ENCODE results near the gene PRND. TPM values are rescaled to one million over a fixed set of nuclear protein-coding genes. Genes with fewer than 3 reads are reported as not detected.
A peak's percentile ranks its signal among the peaks of the same experiment; 100 is the strongest.

The PRND gene
- total RNA-seq, result not detected

- no peaks in the 10 kb centered on the region for H3K9me3 Mint-ChIP-seq
- H3K27ac Mint-ChIP-seq, result no peak within 1 kb of the TSS
- no peak for ATAC-seq
- no peak for DNase-seq (ENCODE audit: low spot score in 2 of 2)
- no peaks in the 10 kb centered on the region for H3K36me3 Mint-ChIP-seq
Observed at GRCh38 chr20:4721719-4722118, at the start of gene PRND. PRND (plus strand) TSS chr20:4721909; CDS start chr20:4724552, 2,643 bp downstream.

GRCh38 chr20:4672948-4673347, 48.8 kb upstream of the PRND start:
- Mint-ChIP-seq H3K36me3 (no peaks in the 10 kb centered on the region), H3K9me3 (no peaks in the 10 kb centered on the region), H3K27ac (no peak overlapping the region)
- ATAC-seq (no peak), DNase-seq (ENCODE audit: low spot score in 2 of 2) (no peak)

GRCh38 chr20:4673371-4674001, 48.2 kb upstream of the PRND start:
- H3K36me3 Mint-ChIP-seq, result no peaks in the 10 kb centered on the region
- DNase-seq (ENCODE audit: low spot score in 2 of 2) (no peak), ATAC-seq (no peak)
- no peaks in the 10 kb centered on the region for H3K9me3 Mint-ChIP-seq
- H3K27ac Mint-ChIP-seq, result peak overlapping the region in 1 of 2 donors; percentile 6

- DNase-seq (ENCODE audit: low spot score in 2 of 2) (no peak), ATAC-seq (no peak)
- Mint-ChIP-seq H3K27ac (no peak overlapping the region), H3K36me3 (no peaks in the 10 kb centered on the region), H3K9me3 (no peaks in the 10 kb centered on the region)
Observed at GRCh38 chr20:4674672-4675071, 47.0 kb upstream of the PRND start.

- H3K9me3 Mint-ChIP-seq, result no peaks in the 10 kb centered on the region
- ATAC-seq, result no peak
- no peaks in the 10 kb centered on the region for H3K36me3 Mint-ChIP-seq
- DNase-seq (ENCODE audit: low spot score in 2 of 2), result no peak
- no peak overlapping the region for H3K27ac Mint-ChIP-seq
Observed at GRCh38 chr20:4677846-4678245, 43.9 kb upstream of the PRND start.

- no peak for ATAC-seq
- no peak for DNase-seq (ENCODE audit: low spot score in 2 of 2)
- Mint-ChIP-seq H3K36me3 (no peaks in the 10 kb centered on the region), H3K9me3 (no peaks in the 10 kb centered on the region), H3K27ac (no peak overlapping the region)
Observed at GRCh38 chr20:4681401-4681800, 40.3 kb upstream of the PRND start.

- ATAC-seq (no peak), DNase-seq (ENCODE audit: low spot score in 2 of 2) (no peak)
- H3K9me3 Mint-ChIP-seq, result no peaks in the 10 kb centered on the region
- no peak overlapping the region for H3K27ac Mint-ChIP-seq
- no peaks in the 10 kb centered on the region for H3K36me3 Mint-ChIP-seq
Observed at GRCh38 chr20:4681991-4682401, 39.7 kb upstream of the PRND start.

GRCh38 chr20:4682682-4683081, 39.0 kb upstream of the PRND start:
- Mint-ChIP-seq H3K27ac (no peak overlapping the region), H3K36me3 (peaks cover 0 to 5% of the 10 kb centered on the region in 2 donors), H3K9me3 (no peaks in the 10 kb centered on the region)
- ATAC-seq, result no peak
- no peak for DNase-seq (ENCODE audit: low spot score in 2 of 2)

- H3K36me3 Mint-ChIP-seq, result peaks cover 0 to 9% of the 10 kb centered on the region in 2 donors
- DNase-seq (ENCODE audit: low spot score in 2 of 2) (no peak), ATAC-seq (no peak)
- no peaks in the 10 kb centered on the region for H3K9me3 Mint-ChIP-seq
- H3K27ac Mint-ChIP-seq, result peak overlapping the region in 1 of 2 donors; percentile 96
Observed at GRCh38 chr20:4683261-4683660, 38.4 kb upstream of the PRND start.

- peaks cover 0 to 19% of the 10 kb centered on the region in 2 donors for H3K36me3 Mint-ChIP-seq
Observed at GRCh38 chr20:4684837-4685413, 36.8 kb upstream of the PRND start.

GRCh38 chr20:4685923-4686221, 35.8 kb upstream of the PRND start:
- Mint-ChIP-seq H3K27ac (peak overlapping the region; percentile 96 to 98), H3K36me3 (peaks cover 0 to 22% of the 10 kb centered on the region in 2 donors), H3K9me3 (no peaks in the 10 kb centered on the region)
- ATAC-seq (no peak), DNase-seq (ENCODE audit: low spot score in 2 of 2) (no peak)

More at GRCh38 chr20:4684837-4685413, 36.8 kb upstream of the PRND start:
- ATAC-seq (no peak), DNase-seq (ENCODE audit: low spot score in 2 of 2) (no peak)
- H3K27ac Mint-ChIP-seq, result peak overlapping the region; percentile 96 to 98
- no peaks in the 10 kb centered on the region for H3K9me3 Mint-ChIP-seq

GRCh38 chr20:4688305-4688704, 33.4 kb upstream of the PRND start:
- Mint-ChIP-seq H3K9me3 (no peaks in the 10 kb centered on the region), H3K36me3 (peaks cover 0 to 42% of the 10 kb centered on the region in 2 donors), H3K27ac (peak overlapping the region; percentile 22 to 76)
- no peak for DNase-seq (ENCODE audit: low spot score in 2 of 2)
- ATAC-seq, result no peak

- no peaks in the 10 kb centered on the region for H3K9me3 Mint-ChIP-seq
- peak overlapping the region; percentile 9 to 34 for H3K27ac Mint-ChIP-seq
- DNase-seq (ENCODE audit: low spot score in 2 of 2), result no peak
- ATAC-seq, result no peak
- H3K36me3 Mint-ChIP-seq, result peaks cover 0 to 46% of the 10 kb centered on the region in 2 donors
Observed at GRCh38 chr20:4689220-4689619, 32.5 kb upstream of the PRND start.

GRCh38 chr20:4691753-4692152, 30.0 kb upstream of the PRND start:
- no peak for ATAC-seq
- DNase-seq (ENCODE audit: low spot score in 2 of 2), result no peak
- peaks cover 8 to 52% of the 10 kb centered on the region in 2 donors for H3K36me3 Mint-ChIP-seq
- H3K27ac Mint-ChIP-seq, result no peak overlapping the region
- no peaks in the 10 kb centered on the region for H3K9me3 Mint-ChIP-seq

- H3K27ac Mint-ChIP-seq, result no peak overlapping the region
- ATAC-seq (no peak), DNase-seq (ENCODE audit: low spot score in 2 of 2) (no peak)
- no peaks in the 10 kb centered on the region for H3K9me3 Mint-ChIP-seq
- peaks cover 12 to 36% of the 10 kb centered on the region in 2 donors for H3K36me3 Mint-ChIP-seq
Observed at GRCh38 chr20:4694076-4694475, 27.6 kb upstream of the PRND start.

- peak overlapping the region; percentile 30 to 46 for H3K27ac Mint-ChIP-seq
- DNase-seq (ENCODE audit: low spot score in 2 of 2), result no peak
- no peak for ATAC-seq
- H3K36me3 Mint-ChIP-seq, result peaks cover 12 to 19% of the 10 kb centered on the region in 2 donors
- H3K9me3 Mint-ChIP-seq, result no peaks in the 10 kb centered on the region
Observed at GRCh38 chr20:4697189-4697830, 24.4 kb upstream of the PRND start.

GRCh38 chr20:4697831-4698221, 23.9 kb upstream of the PRND start:
- ATAC-seq (no peak), DNase-seq (ENCODE audit: low spot score in 2 of 2) (no peak)
- Mint-ChIP-seq H3K36me3 (peaks cover 12 to 15% of the 10 kb centered on the region in 2 donors), H3K9me3 (no peaks in the 10 kb centered on the region), H3K27ac (peak overlapping the region in 1 of 2 donors; percentile 30)

- Mint-ChIP-seq H3K27ac (no peak overlapping the region), H3K36me3 (peaks cover 6 to 12% of the 10 kb centered on the region in 2 donors), H3K9me3 (no peaks in the 10 kb centered on the region)
- ATAC-seq, result no peak
- DNase-seq (ENCODE audit: low spot score in 2 of 2), result no peak
Observed at GRCh38 chr20:4699216-4699615, 22.5 kb upstream of the PRND start.

Measured in activated naive CD4-positive, alpha-beta T cell treated with anti-CD3 and anti-CD28 coated beads, Interleukin-2, amount 50 U/mL, for 72 hours (primary cell).